Omental fat pad (tissue), 4 donors: Measurements from ENCODE around the gene LOXL3. TPM values are rescaled to one million over a fixed set of nuclear protein-coding genes. Genes with fewer than 3 reads are reported as not detected.
A peak's percentile ranks its signal among the peaks of the same experiment; 100 is the strongest.

Experiments
- ATAC-seq: fragments of 150-250 bp; one replicate; pipeline ENCODE4 v1.9.1; 2016; ENCODE audit warnings: mild to moderate bottlenecking, moderate library complexity; ENCODE audit not compliant: low FRiP score
- DNase-seq: peaks from one replicate; pipeline ENCODE4 v3.0.0-alpha.2; 2019; ENCODE audit warnings: low spot score
- CTCF ChIP-seq, 3 donors: fragments of 450-650 bp; IDR thresholded peaks; one replicate each; pipeline ENCODE4 v1.5.1; 2016 to 2017; ENCODE audit warnings: antibody characterized with exemption in 3 of 3, mild to moderate bottlenecking in 3 of 3, moderate library complexity in 2 of 3
- total RNA-seq, 4 donors: library from RNA; depleted of rRNA; stranded (reverse); fragments of >200 nt; gene quantifications; one replicate each; pipeline ENCODE4 v1.1.0, GENCODE V29; 2016

The LOXL3 gene
- total RNA-seq, 4 donors from 2014 or later: 7.5 to 12.4 (median 9.1) TPM

GRCh38 chr2:74582184-74582583 lies 28.4 kb upstream of the LOXL3 start:
- TF ChIP-seq CTCF (IDR thresholded peaks at IDR 0.05): no peak
- ATAC-seq (no peak), DNase-seq (no peak)

GRCh38 chr2:74581463-74581862 lies 27.7 kb upstream of the LOXL3 start:
- TF ChIP-seq CTCF (IDR thresholded peaks at IDR 0.05): no peak
- no peak for ATAC-seq
- no peak for DNase-seq

GRCh38 chr2:74578408-74578807 lies 24.7 kb upstream of the LOXL3 start:
- DNase-seq (no peak), ATAC-seq (no peak)
- TF ChIP-seq CTCF (IDR thresholded peaks at IDR 0.05): no peak

- TF ChIP-seq CTCF (IDR thresholded peaks at IDR 0.05): no peak
- DNase-seq (no peak), ATAC-seq (no peak)
These were observed 23.7 kb upstream of the LOXL3 start for GRCh38 chr2:74577448-74577847.

- DNase-seq (no peak), ATAC-seq (peak; percentile 92)
- TF ChIP-seq CTCF (IDR thresholded peaks at IDR 0.05): no peak
These were observed 23.1 kb upstream of the LOXL3 start for GRCh38 chr2:74576863-74577229.

- ATAC-seq (peak; percentile 20), DNase-seq (no peak)
- TF ChIP-seq CTCF (IDR thresholded peaks at IDR 0.05): no peak
These were observed 22.6 kb upstream of the LOXL3 start for GRCh38 chr2:74576211-74576862.

GRCh38 chr2:74575320-74575719 lies 21.6 kb upstream of the LOXL3 start:
- no peak for ATAC-seq
- TF ChIP-seq CTCF (IDR thresholded peaks at IDR 0.05): no peak
- no peak for DNase-seq
